ENCODE data around the gene IFRD2. TPM values are rescaled to one million over a fixed set of nuclear protein-coding genes. Genes with fewer than 3 reads are reported as not detected.
A peak's percentile ranks its signal among the peaks of the same experiment; 100 is the strongest.

The IFRD2 gene
- total RNA-seq, 2 donors from 2014 or later: 56.6 to 70.9 TPM

DNA sequence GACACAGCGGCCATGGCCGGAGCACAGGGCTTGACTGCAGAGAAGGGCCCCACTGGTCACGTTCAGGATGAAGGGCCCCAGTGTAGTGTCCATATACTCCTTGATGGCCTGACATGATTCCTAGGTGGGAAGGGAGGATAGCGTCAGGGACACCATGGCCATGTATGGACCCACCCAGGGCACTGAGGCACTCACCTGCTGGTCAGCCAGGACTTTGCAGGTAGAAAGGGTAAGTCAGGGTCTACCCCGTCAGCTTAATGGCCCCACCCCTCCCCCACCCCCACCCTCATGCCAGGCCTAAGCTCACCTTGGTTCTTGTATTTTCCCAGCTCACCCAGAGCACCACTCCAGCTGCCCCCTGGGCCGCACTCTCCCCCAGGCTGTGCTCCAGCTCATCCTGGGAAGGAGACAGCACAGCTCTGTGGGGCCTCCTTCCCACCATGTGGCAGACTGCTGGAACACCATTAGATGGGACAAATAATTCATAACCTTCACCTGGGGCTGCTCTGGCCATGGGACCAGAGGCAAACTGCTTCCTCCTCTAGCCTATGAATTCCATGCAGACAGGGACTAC, 8.5 kb upstream of the IFRD2 start:
- H3K27me3 Mint-ChIP-seq (ENCODE audit: insufficient read depth): no peaks in the 10 kb centered on the region
- peak overlapping the region; percentile 89 for H3K27ac Mint-ChIP-seq
- H3K9me3 Mint-ChIP-seq: peaks cover 11% of the 10 kb centered on the region
- peaks cover 17% of the 10 kb centered on the region for H3K4me1 Mint-ChIP-seq
- no peak overlapping the region for H3K4me3 ChIP-seq (ENCODE audit: low read length)
- peak; percentile 23 for TF ChIP-seq CTCF (conservative IDR thresholded peaks at IDR 0.05)
- no peaks in the 10 kb centered on the region for H3K36me3 ChIP-seq (ENCODE audit: control insufficient read depth, insufficient read depth, low read length)
- H3K9ac ChIP-seq (ENCODE audit: extremely low read depth, low read length, poor library complexity, severe bottlenecking): no peak overlapping the region
- H3K27me3 ChIP-seq (ENCODE audit: control insufficient read depth, insufficient read depth, low read length, poor library complexity, severe bottlenecking): no peaks in the 10 kb centered on the region
- H3K36me3 Mint-ChIP-seq (ENCODE audit: low read depth): peaks cover 2% of the 10 kb centered on the region
- no peak overlapping the region for H3K4me3 Mint-ChIP-seq
- WGBS, 2 experiments (ENCODE audit: insufficient coverage in 1 of 2, insufficient read length in 1 of 2): 95 to 100% methylated on average over 3 to 6 of the region's 6 CpGs
- no peak overlapping the region for H3K27ac ChIP-seq (ENCODE audit: low read depth, low read length)
- H3K9me3 ChIP-seq (ENCODE audit: control insufficient read depth, low read length): peaks cover 2% of the 10 kb centered on the region
- DNase-seq: no peak
- H3K4me1 ChIP-seq (ENCODE audit: control insufficient read depth, insufficient read depth, low read length): peaks cover 3% of the 10 kb centered on the region

DNA sequence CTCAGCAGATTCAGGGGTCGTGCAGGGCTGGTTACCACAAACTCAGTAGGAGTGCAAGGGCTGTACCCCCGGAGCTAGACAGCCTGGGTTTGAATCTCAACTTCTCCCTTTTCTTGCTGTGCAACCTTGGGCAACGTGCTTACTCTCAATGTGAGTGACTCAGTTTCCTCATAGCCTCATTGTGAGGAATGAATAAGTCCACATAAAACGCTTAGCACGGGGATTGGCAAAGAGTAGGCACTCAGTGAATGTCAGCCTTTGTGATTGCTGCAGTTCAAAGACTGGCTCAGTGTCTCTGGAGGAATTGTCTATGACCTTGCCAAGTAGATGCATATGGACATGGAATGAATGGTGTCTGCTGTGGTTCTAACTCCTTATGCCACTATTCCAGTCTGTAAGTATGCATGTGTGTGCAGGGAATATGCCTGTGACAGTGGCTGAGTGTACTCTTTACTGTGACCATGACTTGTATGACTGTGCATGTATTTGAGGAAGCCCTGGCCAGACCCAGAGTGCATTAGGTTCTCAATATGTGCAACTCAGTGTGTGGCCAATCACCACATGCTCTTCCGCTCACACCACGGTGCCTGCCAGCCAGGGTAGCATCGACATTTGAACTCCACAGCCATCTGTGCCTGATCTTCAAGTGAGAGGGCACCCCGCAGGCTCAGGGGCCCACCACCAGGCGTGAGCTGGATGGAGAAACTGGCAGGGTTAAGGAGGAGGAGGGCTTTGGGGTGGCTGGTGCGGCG, 7.9 kb upstream of the IFRD2 start:
- WGBS, 2 experiments (ENCODE audit: insufficient coverage in 1 of 2, insufficient read length in 1 of 2): 71 to 80% methylated on average over 10 to 12 of the region's 12 CpGs
- H3K27ac ChIP-seq (ENCODE audit: low read depth, low read length): peak overlapping the region; percentile 38
- H3K9ac ChIP-seq (ENCODE audit: extremely low read depth, low read length, poor library complexity, severe bottlenecking): peak overlapping the region; percentile 47
- H3K4me3 ChIP-seq (ENCODE audit: low read length): peak overlapping the region; percentile 79
- no peaks in the 10 kb centered on the region for H3K36me3 ChIP-seq (ENCODE audit: control insufficient read depth, insufficient read depth, low read length)
- H3K27me3 ChIP-seq (ENCODE audit: control insufficient read depth, insufficient read depth, low read length, poor library complexity, severe bottlenecking): no peaks in the 10 kb centered on the region
- Mint-ChIP-seq H3K36me3 (ENCODE audit: low read depth) (peaks cover 2% of the 10 kb centered on the region), H3K9me3 (peaks cover 6% of the 10 kb centered on the region), H3K4me1 (peaks cover 17% of the 10 kb centered on the region), H3K4me3 (peak overlapping the region; percentile 82), H3K27ac (peak overlapping the region; percentile 89), H3K27me3 (ENCODE audit: insufficient read depth) (no peaks in the 10 kb centered on the region)
- peaks cover 3% of the 10 kb centered on the region for H3K4me1 ChIP-seq (ENCODE audit: control insufficient read depth, insufficient read depth, low read length)
- peak; percentile 55 for DNase-seq
- no peak for TF ChIP-seq CTCF (conservative IDR thresholded peaks at IDR 0.05)
- no peaks in the 10 kb centered on the region for H3K9me3 ChIP-seq (ENCODE audit: control insufficient read depth, low read length)

DNA sequence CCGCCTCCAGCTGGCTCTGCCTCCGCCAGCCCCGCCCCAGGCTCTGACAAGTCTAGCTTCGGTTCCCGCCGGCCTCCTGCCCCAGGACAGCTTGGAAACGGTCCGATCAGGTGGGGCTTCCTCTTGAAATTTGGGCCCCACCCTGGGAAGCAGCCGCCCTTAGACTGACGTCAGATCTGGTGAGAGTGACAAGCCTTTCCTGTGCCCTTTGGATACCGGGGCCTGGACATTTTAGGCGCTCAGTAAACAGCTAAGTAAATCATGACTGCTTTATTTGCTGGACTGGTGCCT, 7.4 kb upstream of the IFRD2 start:
- Histone ChIP-seq H3K27me3 (ENCODE audit: control insufficient read depth, insufficient read depth, low read length, poor library complexity, severe bottlenecking) (no peaks in the 10 kb centered on the region), H3K4me3 (ENCODE audit: low read length) (peak overlapping the region; percentile 79), H3K27ac (ENCODE audit: low read depth, low read length) (no peak overlapping the region), H3K9me3 (ENCODE audit: control insufficient read depth, low read length) (no peaks in the 10 kb centered on the region), H3K4me1 (ENCODE audit: control insufficient read depth, insufficient read depth, low read length) (peaks cover 3% of the 10 kb centered on the region), H3K9ac (ENCODE audit: extremely low read depth, low read length, poor library complexity, severe bottlenecking) (peak overlapping the region; percentile 47), H3K36me3 (ENCODE audit: control insufficient read depth, insufficient read depth, low read length) (no peaks in the 10 kb centered on the region)
- no peak for DNase-seq
- H3K27me3 Mint-ChIP-seq (ENCODE audit: insufficient read depth): no peaks in the 10 kb centered on the region
- peaks cover 17% of the 10 kb centered on the region for H3K4me1 Mint-ChIP-seq
- WGBS, 2 experiments (ENCODE audit: insufficient coverage in 1 of 2, insufficient read length in 1 of 2): 4 to 8% methylated on average over 11 to 12 of the region's 12 CpGs
- H3K27ac Mint-ChIP-seq: peak overlapping the region; percentile 89
- H3K4me3 Mint-ChIP-seq: peak overlapping the region; percentile 82
- peaks cover 2% of the 10 kb centered on the region for H3K9me3 Mint-ChIP-seq
- H3K36me3 Mint-ChIP-seq (ENCODE audit: low read depth): peaks cover 2% of the 10 kb centered on the region
- TF ChIP-seq CTCF (conservative IDR thresholded peaks at IDR 0.05): no peak
